Mesenchymal stem cell (in vitro differentiated cells and primary cell): ENCODE data around the gene C19orf47.

Experiments
- DNase-seq: peaks from one replicate; pipeline ENCODE4 v3.0.0-alpha.2; 2013
- H2AFZ ChIP-seq: one replicate; pipeline ENCODE4 v1.6.1; 2013; ENCODE audit warnings: low read depth, mild to moderate bottlenecking, control low read depth, inconsistent platforms, low read length, moderate library complexity
- H2AK5ac ChIP-seq: 2 replicates; pipeline ENCODE4 v1.6.1; 2013; ENCODE audit warnings: low read length, moderate library complexity, mild to moderate bottlenecking, inconsistent platforms; ENCODE audit not compliant: severe bottlenecking
- H2BK120ac ChIP-seq: one replicate; pipeline ENCODE4 v1.6.1; 2013; ENCODE audit warnings: low read depth, mild to moderate bottlenecking, inconsistent platforms, low read length, moderate library complexity
- H2BK12ac ChIP-seq, 2 experiments: one replicate each; pipeline ENCODE4 v1.6.1; 2013; ENCODE audit warnings: inconsistent platforms in 2 of 2, low read length in 2 of 2, mild to moderate bottlenecking in 2 of 2, moderate library complexity in 2 of 2, control low read depth in 1 of 2
- H2BK15ac ChIP-seq: one replicate; pipeline ENCODE4 v1.6.1; 2013; ENCODE audit warnings: mild to moderate bottlenecking, low read depth, inconsistent platforms; ENCODE audit not compliant: poor library complexity, severe bottlenecking
- H2BK5ac ChIP-seq: 2 replicates; pipeline ENCODE4 v1.6.1; 2013; ENCODE audit warnings: low read depth, mild to moderate bottlenecking, low read length, control low read depth, inconsistent platforms; ENCODE audit not compliant: poor library complexity, severe bottlenecking
- H3K14ac ChIP-seq, 2 experiments: one replicate each; pipeline ENCODE4 v1.6.1; 2013; ENCODE audit warnings: inconsistent platforms in 2 of 2, low read length in 2 of 2, control low read depth in 1 of 2, mild to moderate bottlenecking in 1 of 2, moderate library complexity in 1 of 2
- H3K18ac ChIP-seq, 2 experiments: one replicate each; pipeline ENCODE4 v1.6.1; 2013; ENCODE audit warnings: inconsistent platforms in 2 of 2, low read length in 2 of 2, control low read depth in 1 of 2, low read depth in 1 of 2, mild to moderate bottlenecking in 1 of 2
- H3K23ac ChIP-seq, 2 experiments: one replicate each; pipeline ENCODE4 v1.6.1; 2013; ENCODE audit warnings: inconsistent platforms in 2 of 2, low read length in 2 of 2, mild to moderate bottlenecking in 2 of 2, moderate library complexity in 2 of 2, control low read depth in 1 of 2
- H3K27ac ChIP-seq: 2 replicates; pipeline ENCODE4 v1.5.1; 2013; ENCODE audit warnings: mild to moderate bottlenecking, moderate library complexity, low read length, control low read depth, inconsistent platforms; ENCODE audit not compliant: poor library complexity, severe bottlenecking
- H3K27me3 ChIP-seq, 2 experiments: 2 replicates each; pipeline versions ENCODE4 v1.6.1 to v1.7.0; 2013; ENCODE audit warnings: low read length in 2 of 2, mild to moderate bottlenecking in 2 of 2, moderate library complexity in 2 of 2, control low read depth in 1 of 2, inconsistent platforms in 1 of 2; ENCODE audit not compliant: control insufficient read depth in 1 of 2, insufficient read depth in 1 of 2
- H3K36me3 ChIP-seq, 2 experiments: 2 replicates each; pipeline versions ENCODE4 v1.6.1 to v1.7.0; 2013; ENCODE audit warnings: low read length in 2 of 2, control low read depth in 1 of 2, inconsistent platforms in 1 of 2, low read depth in 1 of 2, mild to moderate bottlenecking in 1 of 2; ENCODE audit not compliant: insufficient read depth in 2 of 2, control insufficient read depth in 1 of 2
- H3K4ac ChIP-seq, 2 experiments: one replicate each; pipeline ENCODE4 v1.6.1; 2013; ENCODE audit warnings: inconsistent platforms in 2 of 2, low read length in 2 of 2, mild to moderate bottlenecking in 2 of 2, moderate library complexity in 2 of 2, control low read depth in 1 of 2, low read depth in 1 of 2
- H3K4me1 ChIP-seq: 2 replicates; pipeline ENCODE4 v1.6.1; 2013; ENCODE audit warnings: low read depth, low read length, control low read depth; ENCODE audit not compliant: control insufficient read depth, insufficient read depth
- H3K4me2 ChIP-seq: 2 replicates; pipeline ENCODE4 v1.6.1; 2013; ENCODE audit warnings: low read length, mild to moderate bottlenecking, inconsistent platforms; ENCODE audit not compliant: poor library complexity, severe bottlenecking
- H3K4me3 ChIP-seq, 2 experiments: 2 replicates each; pipeline versions ENCODE4 v1.5.1 to v1.7.0; 2013; ENCODE audit warnings: low read length in 2 of 2, mild to moderate bottlenecking in 2 of 2, control low read depth in 1 of 2, low read depth in 1 of 2; ENCODE audit not compliant: insufficient read depth in 1 of 2
- H3K79me1 ChIP-seq: replicated peaks from 2 replicates; pipeline ENCODE4 v1.6.1; 2013; ENCODE audit warnings: mild to moderate bottlenecking, control low read depth, low read length, inconsistent platforms; ENCODE audit not compliant: poor library complexity, severe bottlenecking
- H3K9ac ChIP-seq: 2 replicates; pipeline ENCODE4 v1.7.0; 2013; ENCODE audit warnings: mild to moderate bottlenecking, low read length, moderate library complexity
- H3K9me3 ChIP-seq: 2 replicates; pipeline ENCODE4 v1.7.0; 2013; ENCODE audit warnings: mild to moderate bottlenecking, low read length; ENCODE audit not compliant: control insufficient read depth
- H4K8ac ChIP-seq: one replicate; pipeline ENCODE4 v1.6.1; 2013; ENCODE audit warnings: inconsistent platforms, mild to moderate bottlenecking, low read length, moderate library complexity
- H4K91ac ChIP-seq: one replicate; pipeline ENCODE4 v1.6.1; 2013; ENCODE audit warnings: mild to moderate bottlenecking, low read length, inconsistent platforms
- WGBS: methylation state at CpG from one replicate; pipeline ENCODE4 v1.1.7; 2013; ENCODE audit warnings: mixed read lengths; 5-methylcytosine and 5-hydroxymethylcytosine counted together

Gene C19orf47

GRCh38 chr19:40322951-40323615 lies 25.1 kb downstream of the C19orf47 start:
- 95% methylated on average over 15 of the region's 15 CpGs for WGBS
- no peaks in the 10 kb centered on the region for H3K27me3 ChIP-seq

GRCh38 chr19:40322271-40322610 lies 26.0 kb downstream of the C19orf47 start:
- Histone ChIP-seq H2BK15ac (no peak overlapping the region), H3K27ac (no peak overlapping the region)

More at GRCh38 chr19:40322951-40323615, 25.1 kb downstream of the C19orf47 start:
- Histone ChIP-seq H2BK120ac (no peak overlapping the region), H3K4me2 (no peak overlapping the region), H3K79me1 (peaks cover 25% of the 10 kb centered on the region), H3K4me3 (no peak overlapping the region), H3K36me3 (peaks cover 75 to 83% of the 10 kb centered on the region in 2 experiments), H3K27ac (peak overlapping the region; percentile 86), H3K18ac (no peak overlapping the region), H3K9me3 (no peaks in the 10 kb centered on the region), H3K4ac (no peak overlapping the region), H2BK5ac (no peak overlapping the region), H2BK12ac (no peak overlapping the region), H4K8ac (no peak overlapping the region), H2BK15ac (no peak overlapping the region), H2AK5ac (peak overlapping the region; percentile 46), H3K4me1 (peaks cover 19% of the 10 kb centered on the region), H3K14ac (no peak overlapping the region), H3K23ac (no peak overlapping the region), H4K91ac (no peak overlapping the region), H3K9ac (no peak overlapping the region), H2AFZ (no peak overlapping the region)
- no peak for DNase-seq

GRCh38 chr19:40321566-40322270 lies 26.5 kb downstream of the C19orf47 start:
- 96% methylated on average over 27 of the region's 27 CpGs for WGBS
- Histone ChIP-seq H4K91ac (no peak overlapping the region), H2BK120ac (no peak overlapping the region), H3K4me1 (peaks cover 19% of the 10 kb centered on the region), H2BK12ac (no peak overlapping the region), H3K27ac (no peak overlapping the region), H2AFZ (no peak overlapping the region), H2BK15ac (no peak overlapping the region), H3K4me2 (no peak overlapping the region), H3K36me3 (peaks cover 74 to 75% of the 10 kb centered on the region in 2 experiments), H2AK5ac (no peak overlapping the region), H3K4me3 (no peak overlapping the region), H3K9me3 (no peaks in the 10 kb centered on the region), H3K18ac (no peak overlapping the region), H3K14ac (no peak overlapping the region), H3K9ac (no peak overlapping the region), H3K27me3 (no peaks in the 10 kb centered on the region), H3K4ac (no peak overlapping the region), H3K79me1 (peaks cover 27% of the 10 kb centered on the region), H3K23ac (no peak overlapping the region), H4K8ac (no peak overlapping the region), H2BK5ac (no peak overlapping the region)
- no peak for DNase-seq

More at GRCh38 chr19:40322271-40322610, 26.0 kb downstream of the C19orf47 start:
- Histone ChIP-seq H3K9ac (no peak overlapping the region), H4K8ac (no peak overlapping the region), H3K4me1 (peaks cover 19% of the 10 kb centered on the region), H3K9me3 (no peaks in the 10 kb centered on the region), H3K4me3 (no peak overlapping the region), H2BK120ac (no peak overlapping the region), H3K4ac (no peak overlapping the region), H2BK5ac (no peak overlapping the region), H2AK5ac (peak overlapping the region; percentile 43), H3K14ac (no peak overlapping the region), H3K79me1 (peaks cover 27% of the 10 kb centered on the region), H3K18ac (no peak overlapping the region), H3K36me3 (peaks cover 73 to 75% of the 10 kb centered on the region in 2 experiments), H3K27me3 (no peaks in the 10 kb centered on the region), H2BK12ac (no peak overlapping the region), H3K23ac (no peak overlapping the region), H2AFZ (no peak overlapping the region), H3K4me2 (no peak overlapping the region), H4K91ac (no peak overlapping the region)
- DNase-seq: peak; percentile 6
- WGBS: 76% methylated on average over 7 of the region's 7 CpGs

GRCh38 chr19:40321076-40321475 lies 27.1 kb downstream of the C19orf47 start:
- peak overlapping the region; percentile 16 for H4K91ac ChIP-seq
- no peak overlapping the region for H3K14ac ChIP-seq
- peaks cover 19% of the 10 kb centered on the region for H3K4me1 ChIP-seq
- no peak overlapping the region for H2BK120ac ChIP-seq
- H3K4me3 ChIP-seq: no peak overlapping the region
- H3K18ac ChIP-seq: no peak overlapping the region
- no peak overlapping the region for H2AFZ ChIP-seq
- H3K4me2 ChIP-seq: no peak overlapping the region
- WGBS: 98% methylated on average over 18 of the region's 18 CpGs
- H2AK5ac ChIP-seq: no peak overlapping the region
- H3K79me1 ChIP-seq: peaks cover 27% of the 10 kb centered on the region
- H2BK12ac ChIP-seq: no peak overlapping the region
- H2BK5ac ChIP-seq: no peak overlapping the region
- no peak overlapping the region for H3K4ac ChIP-seq
- H3K23ac ChIP-seq: no peak overlapping the region
- no peak overlapping the region for H4K8ac ChIP-seq
- peaks cover 73 to 74% of the 10 kb centered on the region in 2 experiments for H3K36me3 ChIP-seq
- H3K27me3 ChIP-seq: no peaks in the 10 kb centered on the region
- no peak overlapping the region for H2BK15ac ChIP-seq
- H3K9ac ChIP-seq: no peak overlapping the region
- no peak for DNase-seq
- H3K27ac ChIP-seq: no peak overlapping the region
- H3K9me3 ChIP-seq: no peaks in the 10 kb centered on the region
